GM21390 (cell line): ENCODE data around the gene ADAM8.

ENCODE experiments used
- ATAC-seq: cut with Tn5 transposase; IDR thresholded peaks from one replicate; pipeline ENCODE4 v1.9.1; 2021; ENCODE audit not compliant: unreplicated experiment

Gene ADAM8

DNA sequence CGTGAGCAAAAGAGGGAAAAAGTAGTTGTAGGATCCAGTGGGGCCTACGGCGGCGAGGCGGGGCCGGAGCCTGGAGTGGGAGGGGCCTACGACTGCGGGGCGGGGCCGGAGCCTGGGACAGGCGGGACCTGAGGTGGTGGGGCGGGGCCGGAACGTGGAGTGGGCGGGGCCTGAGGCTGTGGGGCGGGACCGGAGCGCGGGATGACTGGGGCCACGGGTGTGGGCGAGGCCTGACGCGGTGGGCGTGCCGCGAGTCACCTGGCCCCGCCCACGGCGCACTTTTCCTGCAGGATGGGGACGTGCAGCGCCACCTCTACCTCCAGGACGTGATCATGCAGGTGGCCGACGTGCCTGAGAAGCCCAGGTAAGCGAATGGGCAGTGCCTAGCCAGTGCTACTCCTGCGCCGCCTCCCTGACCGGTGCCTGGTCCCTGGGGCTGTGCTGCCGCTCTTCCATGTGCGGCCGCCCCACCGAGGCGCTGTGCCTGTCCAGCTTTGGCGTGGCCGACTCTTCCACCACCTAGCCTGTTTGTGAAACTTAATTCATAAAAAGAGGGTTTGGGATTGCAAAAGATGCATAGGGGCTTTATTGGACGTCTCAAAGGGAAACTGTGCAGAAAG lies 32.5 kb upstream of the ADAM8 start:
- ATAC-seq, result peak; percentile 76

DNA sequence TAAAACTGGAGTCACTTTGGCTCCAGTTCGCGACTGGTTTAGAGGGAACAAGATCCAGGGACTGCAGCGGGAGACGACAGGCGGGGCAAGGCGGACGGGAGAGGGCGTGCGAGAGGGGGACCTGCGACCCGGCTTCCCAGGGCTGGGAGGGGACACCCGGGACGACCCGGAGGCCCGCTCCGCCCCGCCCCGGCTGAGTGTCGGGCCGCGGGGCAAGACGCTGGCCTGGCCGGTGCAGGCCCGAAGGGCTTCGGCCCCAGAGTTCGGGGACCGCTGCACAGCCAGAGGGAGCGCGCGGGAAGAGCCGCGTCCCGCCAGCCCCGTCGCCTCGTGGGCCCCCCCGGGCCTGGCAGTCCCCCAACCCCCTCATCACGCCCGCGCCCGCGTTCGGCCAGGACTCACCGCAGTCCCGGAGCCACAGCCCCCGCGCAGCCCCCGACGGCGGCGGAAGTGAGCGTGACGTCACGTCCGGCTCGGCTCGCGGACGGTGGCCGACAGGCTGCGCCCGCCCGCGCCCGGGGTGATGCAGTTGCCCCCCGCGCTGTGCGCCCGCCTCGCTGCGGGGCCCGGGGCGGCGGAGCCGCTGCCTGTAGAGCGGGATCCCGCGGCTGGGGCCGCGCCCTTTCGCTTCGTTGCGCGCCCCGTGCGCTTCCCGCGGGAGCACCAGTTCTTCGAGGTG lies 31.9 kb upstream of the ADAM8 start, which contains the start of the genes TUBGCP2 and ZNF511:
Gene TUBGCP2, minus strand, starts transcription at position 452 of the 679 bp plus-strand sequence. CDS start 5,931 bp downstream, outside the sequence.
Gene ZNF511, plus strand, starts transcription at position 494 of the 679 bp plus-strand sequence. Its CDS starts 30 bp downstream, at position 524.
- ATAC-seq, result peak; percentile 84

DNA sequence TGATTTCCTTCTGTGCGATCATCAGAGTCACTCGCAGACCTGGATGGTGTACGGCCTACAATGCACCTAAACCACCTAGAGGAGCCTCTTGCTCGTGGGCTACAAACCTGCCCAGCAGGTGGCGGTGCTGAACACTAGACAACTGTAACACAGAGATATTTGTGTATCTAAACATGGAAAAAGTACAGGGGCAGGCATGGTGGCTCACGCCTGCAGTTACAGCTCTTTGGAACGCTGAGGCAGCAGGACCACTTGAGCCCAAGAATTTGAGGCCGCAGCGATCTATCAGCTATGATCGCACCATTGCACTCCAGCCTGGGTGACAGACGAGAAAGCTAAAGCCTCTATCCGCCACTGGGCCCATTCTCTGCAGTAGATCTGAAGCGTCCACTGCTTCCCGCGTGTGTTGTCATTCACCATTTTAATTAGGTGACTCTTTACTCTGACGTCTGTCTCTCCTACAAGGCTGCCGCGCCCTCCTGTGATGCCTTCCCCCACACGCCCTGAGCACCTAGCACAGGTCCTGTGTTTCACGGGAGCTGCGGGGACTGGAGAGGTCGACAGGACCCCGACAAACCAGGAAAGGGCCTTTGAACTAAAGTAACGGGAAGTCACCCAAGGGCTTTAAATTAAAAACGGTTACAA lies 31.2 kb upstream of the ADAM8 start:
- peak; percentile 38 for ATAC-seq

DNA sequence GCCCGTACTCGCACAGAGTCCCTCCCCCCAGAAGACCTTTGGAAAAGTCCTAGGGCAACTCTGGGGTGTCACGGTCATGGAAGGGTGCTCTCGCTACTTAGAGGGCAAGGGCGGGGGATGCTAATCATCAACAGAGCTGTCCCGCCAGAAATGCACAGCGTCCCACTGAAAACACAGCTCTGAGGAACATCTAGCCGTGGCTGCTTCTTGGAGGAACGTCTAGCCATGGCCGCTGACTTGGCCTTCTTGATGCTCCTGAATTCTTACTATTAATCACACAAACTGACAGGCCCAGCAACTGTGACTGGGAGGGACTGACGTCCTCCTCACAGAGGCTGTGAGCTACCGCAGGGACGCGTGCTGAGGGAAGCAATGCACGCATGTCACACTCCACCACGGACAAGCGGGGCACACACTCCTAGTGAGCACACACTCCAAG lies 30.3 kb upstream of the ADAM8 start:
- ATAC-seq, result no peak

DNA sequence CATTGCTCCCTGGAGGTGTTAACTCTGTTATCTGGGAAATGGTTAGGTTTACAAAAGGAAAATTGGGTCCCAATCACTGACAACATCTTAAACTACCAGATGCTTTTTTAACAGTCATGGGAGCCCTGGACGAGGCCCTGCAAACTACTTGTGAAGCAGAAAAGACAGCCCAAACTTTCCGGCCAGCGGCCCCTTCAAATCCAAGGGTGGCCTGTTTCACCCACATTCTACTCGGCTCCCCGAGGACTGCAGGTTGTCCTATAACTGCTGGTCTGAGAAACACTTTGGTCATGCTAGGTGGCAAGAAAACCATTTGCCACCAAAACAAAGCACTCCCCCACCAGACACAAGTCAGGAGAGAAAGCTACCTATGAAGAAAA lies 29.4 kb upstream of the ADAM8 start:
- ATAC-seq, result no peak

DNA sequence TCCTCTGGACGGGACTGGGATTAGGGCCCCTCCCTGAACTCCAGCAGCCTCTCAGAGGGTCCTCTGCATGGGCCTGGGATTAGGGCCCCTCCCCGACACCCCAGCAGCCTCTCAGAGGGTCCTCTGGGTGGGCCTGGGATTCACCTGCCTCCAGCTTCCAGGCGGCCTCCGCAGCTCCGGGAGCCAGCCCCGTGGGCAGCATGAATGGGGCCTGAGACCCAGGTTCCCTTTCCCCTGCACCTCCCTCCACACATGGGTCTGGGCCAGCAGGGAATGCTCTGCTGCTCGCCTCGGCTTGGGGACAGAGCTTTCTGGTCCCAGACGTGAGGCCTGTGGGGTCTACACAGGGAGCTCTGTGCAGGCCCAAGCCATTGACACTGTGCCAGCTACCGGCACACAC lies 26.5 kb upstream of the ADAM8 start:
- ATAC-seq, result no peak

DNA sequence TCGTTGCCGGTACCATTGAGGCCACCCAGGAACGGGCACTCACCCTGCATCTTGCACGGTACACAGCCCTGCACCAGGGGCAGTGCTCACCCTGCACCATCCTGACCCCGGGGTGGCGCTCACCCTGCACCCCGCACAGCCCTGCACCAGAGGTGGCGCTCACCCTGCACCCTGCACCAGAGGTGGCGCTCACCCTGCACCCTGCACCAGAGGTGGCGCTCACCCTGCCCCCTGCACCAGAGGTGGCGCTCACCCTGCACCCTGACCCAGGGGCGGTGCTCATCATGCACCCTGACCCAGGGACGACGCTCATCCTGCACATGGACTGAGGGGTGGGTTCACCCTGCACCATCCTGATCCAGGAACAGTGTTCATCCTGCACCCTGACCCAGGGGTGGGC lies 25.6 kb upstream of the ADAM8 start:
- no peak for ATAC-seq

- no peak for ATAC-seq
Measured at GRCh38 chr10:133299738-133300137, 23.1 kb upstream of the ADAM8 start.

DNA sequence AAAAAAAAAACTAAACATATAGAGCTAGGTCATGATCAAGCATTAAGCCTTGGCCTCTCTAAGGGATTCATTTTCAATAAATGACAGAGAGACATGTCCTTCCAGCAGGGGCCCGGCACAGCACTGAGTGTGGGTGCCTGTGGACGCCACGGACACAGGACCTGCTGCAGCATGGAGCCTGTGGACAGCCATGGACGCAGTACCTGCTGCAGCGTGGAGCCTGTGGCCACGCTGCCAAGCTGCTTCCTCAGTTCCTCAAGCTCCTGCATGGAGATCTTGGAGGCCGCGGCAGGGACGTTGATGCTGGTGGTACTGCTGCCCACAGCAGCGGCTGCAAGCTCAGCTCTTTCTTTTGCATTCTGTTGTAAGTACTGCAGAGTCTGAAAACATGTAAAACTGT lies 22.6 kb upstream of the ADAM8 start:
- ATAC-seq, result no peak

DNA sequence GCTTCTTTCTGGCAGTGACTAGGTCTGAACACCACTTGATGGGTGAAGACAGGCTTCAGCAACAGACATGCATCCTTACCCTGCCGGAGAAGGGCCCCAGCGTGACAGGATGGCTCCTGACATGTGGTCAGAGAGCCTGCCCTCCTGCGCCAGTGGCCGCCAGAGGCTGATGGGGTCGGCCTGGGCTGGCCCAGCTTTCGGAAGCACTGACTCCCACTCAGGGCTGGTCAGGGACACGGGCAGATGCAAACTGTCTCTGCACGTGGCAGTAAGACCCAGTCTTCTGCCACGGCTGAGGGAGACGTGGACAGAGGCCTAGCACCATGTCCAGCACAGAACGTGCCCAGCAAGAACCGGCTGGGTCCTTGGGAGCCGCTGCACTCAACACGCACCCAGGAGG lies 21.8 kb upstream of the ADAM8 start:
- no peak for ATAC-seq

GRCh38 chr10:133297504-133297903 lies 20.8 kb upstream of the ADAM8 start:
- ATAC-seq, result no peak

GRCh38 chr10:133295426-133296320 lies 19.0 kb upstream of the ADAM8 start:
- no peak for ATAC-seq

DNA sequence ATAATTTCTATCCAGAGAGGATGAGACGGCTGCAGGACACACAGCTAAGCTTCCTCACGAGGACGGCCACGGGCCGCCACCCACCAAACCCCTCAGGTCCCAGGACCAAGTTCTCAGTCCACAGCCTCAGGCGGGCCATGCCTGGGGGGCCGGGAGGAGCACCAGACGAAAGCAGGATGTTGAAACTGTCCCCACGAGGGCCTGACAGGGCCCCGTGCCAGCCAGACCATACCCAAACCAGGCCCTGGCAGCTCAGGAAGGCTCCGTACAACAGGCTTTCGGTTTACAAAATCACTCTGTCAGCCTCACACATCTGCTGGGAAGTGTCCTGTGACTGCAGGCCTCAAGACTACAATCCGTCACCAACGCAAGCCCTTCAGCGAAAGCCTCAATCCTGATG lies 17.5 kb upstream of the ADAM8 start:
- no peak for ATAC-seq

DNA sequence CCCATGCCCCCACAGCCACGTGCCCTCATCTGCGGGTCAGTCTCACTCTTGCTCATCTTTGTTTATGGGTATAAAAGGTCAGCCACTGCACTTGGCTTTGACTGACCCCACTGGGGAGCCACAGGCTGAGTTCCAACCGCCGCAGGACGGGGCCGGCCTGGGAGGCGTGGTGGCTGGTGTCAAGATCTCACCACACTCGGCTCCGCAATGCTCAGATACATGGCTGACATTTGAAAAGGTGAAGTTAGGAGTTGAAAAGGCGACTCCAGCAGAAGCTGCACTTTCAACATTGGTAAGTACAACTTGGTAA lies 17.1 kb upstream of the ADAM8 start:
- ATAC-seq, result no peak

- no peak for ATAC-seq
Measured at GRCh38 chr10:133292919-133293809, 16.5 kb upstream of the ADAM8 start.

- no peak for ATAC-seq
Measured at GRCh38 chr10:133289761-133290160, 13.1 kb upstream of the ADAM8 start.

- no peak for ATAC-seq
Measured at GRCh38 chr10:133287832-133288500, 11.3 kb upstream of the ADAM8 start.

- no peak for ATAC-seq
Measured at GRCh38 chr10:133286366-133286765, 9.7 kb upstream of the ADAM8 start.

- ATAC-seq, result no peak
Measured at GRCh38 chr10:133285217-133285616, 8.5 kb upstream of the ADAM8 start.

DNA sequence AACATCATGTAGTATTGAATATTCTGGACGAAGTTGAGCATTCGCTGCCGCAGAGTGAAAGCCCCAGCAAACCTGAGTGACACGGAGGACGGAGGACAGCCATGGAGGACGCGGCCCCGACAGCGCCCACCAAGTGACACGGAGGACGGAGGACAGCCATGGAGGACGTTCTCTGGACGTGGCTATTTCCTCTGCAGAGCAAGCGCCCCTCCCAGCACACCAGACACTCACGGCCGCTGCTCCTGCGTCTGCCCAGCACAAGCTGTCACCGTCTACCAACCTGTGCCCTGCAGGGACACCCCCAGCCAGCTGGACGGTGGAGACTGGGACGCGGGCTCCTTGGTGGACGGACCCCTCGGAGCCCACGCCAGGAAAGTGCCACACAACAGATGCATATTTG lies 7.3 kb upstream of the ADAM8 start:
- no peak for ATAC-seq
